ENCODE results near the gene PDE4D.

DNA sequence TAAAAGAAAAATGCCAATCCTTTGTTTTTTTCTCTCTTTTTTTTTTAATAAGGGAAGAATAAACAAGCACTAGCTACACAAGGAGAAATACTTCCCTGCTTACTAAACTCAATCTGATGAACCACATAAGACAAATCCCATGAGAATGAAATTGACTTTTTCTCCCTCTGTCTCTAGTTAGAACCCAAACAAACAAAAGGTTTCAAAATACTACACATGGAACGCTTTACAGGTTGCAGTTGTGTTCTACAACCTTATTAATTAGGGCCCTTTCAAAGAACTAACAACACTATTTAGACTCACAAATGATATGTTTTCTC lies 124.5 kb downstream of the PDE4D start:
- TF ChIP-seq, protein P1, sequence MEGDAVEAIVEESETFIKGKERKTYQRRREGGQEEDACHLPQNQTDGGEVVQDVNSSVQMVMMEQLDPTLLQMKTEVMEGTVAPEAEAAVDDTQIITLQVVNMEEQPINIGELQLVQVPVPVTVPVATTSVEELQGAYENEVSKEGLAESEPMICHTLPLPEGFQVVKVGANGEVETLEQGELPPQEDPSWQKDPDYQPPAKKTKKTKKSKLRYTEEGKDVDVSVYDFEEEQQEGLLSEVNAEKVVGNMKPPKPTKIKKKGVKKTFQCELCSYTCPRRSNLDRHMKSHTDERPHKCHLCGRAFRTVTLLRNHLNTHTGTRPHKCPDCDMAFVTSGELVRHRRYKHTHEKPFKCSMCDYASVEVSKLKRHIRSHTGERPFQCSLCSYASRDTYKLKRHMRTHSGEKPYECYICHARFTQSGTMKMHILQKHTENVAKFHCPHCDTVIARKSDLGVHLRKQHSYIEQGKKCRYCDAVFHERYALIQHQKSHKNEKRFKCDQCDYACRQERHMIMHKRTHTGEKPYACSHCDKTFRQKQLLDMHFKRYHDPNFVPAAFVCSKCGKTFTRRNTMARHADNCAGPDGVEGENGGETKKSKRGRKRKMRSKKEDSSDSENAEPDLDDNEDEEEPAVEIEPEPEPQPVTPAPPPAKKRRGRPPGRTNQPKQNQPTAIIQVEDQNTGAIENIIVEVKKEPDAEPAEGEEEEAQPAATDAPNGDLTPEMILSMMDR (IDR thresholded peaks at IDR 0.05): no peak
- TF ChIP-seq POLR2AphosphoS5 (IDR thresholded peaks at IDR 0.05; ENCODE audit: low read depth, low read length): no peak
- TF ChIP-seq SIN3A (IDR thresholded peaks at IDR 0.05; ENCODE audit: borderline replicate concordance, insufficient read depth, low read depth, low read length): no peak
- no peak for TF ChIP-seq TCF7L2 (IDR thresholded peaks at IDR 0.05; ENCODE audit: low read depth, low read length)
- TF ChIP-seq, protein P2, sequence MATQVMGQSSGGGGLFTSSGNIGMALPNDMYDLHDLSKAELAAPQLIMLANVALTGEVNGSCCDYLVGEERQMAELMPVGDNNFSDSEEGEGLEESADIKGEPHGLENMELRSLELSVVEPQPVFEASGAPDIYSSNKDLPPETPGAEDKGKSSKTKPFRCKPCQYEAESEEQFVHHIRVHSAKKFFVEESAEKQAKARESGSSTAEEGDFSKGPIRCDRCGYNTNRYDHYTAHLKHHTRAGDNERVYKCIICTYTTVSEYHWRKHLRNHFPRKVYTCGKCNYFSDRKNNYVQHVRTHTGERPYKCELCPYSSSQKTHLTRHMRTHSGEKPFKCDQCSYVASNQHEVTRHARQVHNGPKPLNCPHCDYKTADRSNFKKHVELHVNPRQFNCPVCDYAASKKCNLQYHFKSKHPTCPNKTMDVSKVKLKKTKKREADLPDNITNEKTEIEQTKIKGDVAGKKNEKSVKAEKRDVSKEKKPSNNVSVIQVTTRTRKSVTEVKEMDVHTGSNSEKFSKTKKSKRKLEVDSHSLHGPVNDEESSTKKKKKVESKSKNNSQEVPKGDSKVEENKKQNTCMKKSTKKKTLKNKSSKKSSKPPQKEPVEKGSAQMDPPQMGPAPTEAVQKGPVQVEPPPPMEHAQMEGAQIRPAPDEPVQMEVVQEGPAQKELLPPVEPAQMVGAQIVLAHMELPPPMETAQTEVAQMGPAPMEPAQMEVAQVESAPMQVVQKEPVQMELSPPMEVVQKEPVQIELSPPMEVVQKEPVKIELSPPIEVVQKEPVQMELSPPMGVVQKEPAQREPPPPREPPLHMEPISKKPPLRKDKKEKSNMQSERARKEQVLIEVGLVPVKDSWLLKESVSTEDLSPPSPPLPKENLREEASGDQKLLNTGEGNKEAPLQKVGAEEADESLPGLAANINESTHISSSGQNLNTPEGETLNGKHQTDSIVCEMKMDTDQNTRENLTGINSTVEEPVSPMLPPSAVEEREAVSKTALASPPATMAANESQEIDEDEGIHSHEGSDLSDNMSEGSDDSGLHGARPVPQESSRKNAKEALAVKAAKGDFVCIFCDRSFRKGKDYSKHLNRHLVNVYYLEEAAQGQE (IDR thresholded peaks at IDR 0.05; ENCODE audit: insufficient read depth in 1 of 2, low read depth in 2 of 2, low read length in 1 of 2): no peak
